GM10266 (cell line): ENCODE results near the gene THSD1.
"Not testable (repeated sequence)": the region's sequence is repeated elsewhere in the genome, so short reads cannot be mapped to it uniquely, and the experiment has no call there.

Experiments
- DNase-seq: peaks from one replicate; pipeline ENCODE4 v3.0.0; 2012; ENCODE audit errors: extremely low spot score
- CTCF ChIP-seq: IDR thresholded peaks from 2 replicates; pipeline ENCODE4 v1.5.1; 2012; ENCODE audit warnings: mild to moderate bottlenecking, low read depth; ENCODE audit not compliant: control insufficient read depth, insufficient read depth; ENCODE audit errors: missing control alignments

Gene THSD1

GRCh38 chr13:52371736-52372247 lies 34.2 kb downstream of the THSD1 start:
- TF ChIP-seq CTCF = no peak
- no peak for DNase-seq

- TF ChIP-seq CTCF = no peak
Observed at GRCh38 chr13:52366291-52366690, 39.7 kb downstream of the THSD1 start.

GRCh38 chr13:52362169-52362887 lies 43.6 kb downstream of the THSD1 start:
- not testable (repeated sequence) for DNase-seq

More at GRCh38 chr13:52366291-52366690, 39.7 kb downstream of the THSD1 start:
- DNase-seq = no peak

- TF ChIP-seq CTCF = no peak
- no peak for DNase-seq
Observed at GRCh38 chr13:52361225-52361624, 44.7 kb downstream of the THSD1 start.

GRCh38 chr13:52359534-52359933 lies 46.4 kb downstream of the THSD1 start:
- no peak for DNase-seq
- no peak for TF ChIP-seq CTCF

- DNase-seq = no peak
Observed at GRCh38 chr13:52356327-52356726, 49.6 kb downstream of the THSD1 start.

GRCh38 chr13:52353193-52353592 lies 52.8 kb downstream of the THSD1 start:
- TF ChIP-seq CTCF = no peak
- no peak for DNase-seq

More at GRCh38 chr13:52356327-52356726, 49.6 kb downstream of the THSD1 start:
- no peak for TF ChIP-seq CTCF
